Liver (tissue), 9 donors: ENCODE results near the gene ZMYND11. TPM values are rescaled to one million over a fixed set of nuclear protein-coding genes. Genes with fewer than 3 reads are reported as not detected.

Experiments
- DNase-seq: peaks from one replicate; pipeline ENCODE4 v3.0.0-alpha.2; 2017; ENCODE audit warnings: low spot score
- H3K27ac ChIP-seq, 2 donors: one replicate each; pipeline ENCODE4 v1.7.0; 2013; ENCODE audit warnings: inconsistent platforms in 2 of 2, low read length in 2 of 2, control low read depth in 1 of 2, low read depth in 1 of 2, mild to moderate bottlenecking in 1 of 2
- H3K27me3 ChIP-seq, 4 donors: one replicate each; pipeline versions ENCODE4 v1.6.1 to v1.7.0; 2013; ENCODE audit warnings: low read length in 3 of 4, inconsistent platforms in 1 of 4, mild to moderate bottlenecking in 1 of 4, moderate library complexity in 1 of 4; ENCODE audit not compliant: control insufficient read depth in 4 of 4, insufficient read depth in 4 of 4
- H3K36me3 ChIP-seq, 4 donors: one replicate each; pipeline versions ENCODE4 v1.6.1 to v1.7.0; 2013; ENCODE audit warnings: low read length in 3 of 4, mild to moderate bottlenecking in 3 of 4, low read depth in 1 of 4, moderate library complexity in 1 of 4; ENCODE audit not compliant: control insufficient read depth in 4 of 4, insufficient read depth in 3 of 4
- H3K4me1 ChIP-seq, 4 donors: one replicate each; pipeline versions ENCODE4 v1.6.1 to v1.7.0; 2013; ENCODE audit warnings: low read length in 3 of 4, mild to moderate bottlenecking in 3 of 4, moderate library complexity in 1 of 4; ENCODE audit not compliant: control insufficient read depth in 4 of 4, insufficient read depth in 4 of 4
- H3K4me3 ChIP-seq, 3 donors: one replicate each; pipeline versions ENCODE4 v1.6.1 to v1.7.0; 2013; ENCODE audit warnings: low read length in 3 of 3, control low read depth in 1 of 3, low read depth in 1 of 3, mild to moderate bottlenecking in 1 of 3
- H3K9ac ChIP-seq, 2 donors: one replicate each; pipeline ENCODE4 v1.7.0; 2013; ENCODE audit warnings: low read length in 2 of 2, mild to moderate bottlenecking in 2 of 2, moderate library complexity in 2 of 2, control low read depth in 1 of 2, low read depth in 1 of 2
- H3K9me3 ChIP-seq, 4 donors: one replicate each; pipeline versions ENCODE4 v1.6.1 to v1.7.0; 2013; ENCODE audit warnings: low read length in 3 of 4; ENCODE audit not compliant: control insufficient read depth in 4 of 4
- CTCF ChIP-seq: fragments of 150-350 bp; IDR thresholded peaks from 2 replicates; pipeline ENCODE4 v1.5.1; 2017; ENCODE audit warnings: improper control_type of control experiment, low read depth, low read length; ENCODE audit not compliant: missing input control
- EGR1 ChIP-seq, 2 donors: IDR thresholded peaks; 2 replicates each; pipeline ENCODE4 v1.6.1; 2016 to 2018; ENCODE audit warnings: antibody characterized with exemption in 2 of 2, low read depth in 2 of 2
- FOXA2 ChIP-seq: IDR thresholded peaks from 2 replicates; pipeline ENCODE4 v1.6.1; 2016; ENCODE audit warnings: antibody characterized with exemption
- GABPA ChIP-seq, 2 donors: IDR thresholded peaks in 1 of 2; conservative IDR thresholded peaks in 1 of 2; 2 replicates each; pipeline ENCODE4 v1.6.1; 2016; ENCODE audit warnings: antibody characterized with exemption in 2 of 2, mild to moderate bottlenecking in 1 of 2, moderate library complexity in 1 of 2
- HNF4A ChIP-seq, 2 donors: conservative IDR thresholded peaks; 2 replicates each; pipeline ENCODE4 v1.6.1; 2016; ENCODE audit warnings: antibody characterized with exemption in 2 of 2, mild to moderate bottlenecking in 2 of 2
- JUND ChIP-seq, 2 donors: IDR thresholded peaks; 2 replicates each; pipeline ENCODE4 v1.6.1; 2016; ENCODE audit warnings: antibody characterized with exemption in 2 of 2
- NR2F2 ChIP-seq: IDR thresholded peaks from 2 replicates; pipeline ENCODE4 v1.6.1; 2016; ENCODE audit warnings: antibody characterized with exemption
- RAD21 ChIP-seq, 2 donors: IDR thresholded peaks; 2 replicates each; pipeline ENCODE4 v1.6.1; 2016; ENCODE audit warnings: antibody characterized with exemption in 2 of 2, mild to moderate bottlenecking in 2 of 2
- TAF1 ChIP-seq: conservative IDR thresholded peaks from 2 replicates; pipeline ENCODE4 v1.6.1; 2016; ENCODE audit warnings: antibody characterized with exemption, mild to moderate bottlenecking
- WGBS: extraction: QIAGEN DNeasy Blood & Tissue Kit; methylation state at CpG from one replicate; pipeline ENCODE4 v1.1.7; 2013; 5-methylcytosine and 5-hydroxymethylcytosine counted together
- polyA plus RNA-seq, 2 donors: library from polyadenylated mRNA; stranded (reverse) in 1 of 2; unstranded in 1 of 2; fragments of 200-250 nt in 1 of 2; fragments of >200 nt in 1 of 2; fragmentation: Nextera tagmentation in 1 of 2; extraction: Ambion mirVana in 1 of 2; gene quantifications; one replicate each; pipeline versions ENCODE4 v1.2.1 to v1.2.3, GENCODE V29; 2013 to 2015
- total RNA-seq, 2 donors: library from RNA; depleted of rRNA; stranded (reverse); fragments of >200 nt; gene quantifications; one replicate each; pipeline ENCODE4 v1.2.3, GENCODE V29; 2014
- TF ChIP-seq, protein P1 (sequence below): IDR thresholded peaks from 2 replicates; pipeline ENCODE4 v1.6.1; 2016; ENCODE audit warnings: antibody characterized with exemption
- TF ChIP-seq, protein P2 (sequence below): IDR thresholded peaks from 2 replicates; pipeline ENCODE4 v1.6.1; 2016; ENCODE audit warnings: antibody characterized with exemption
- donor health status: healthy.
- donor health status: healthy.
- donor health status: healthy.
- donor health status: healthy.
- donor health status: healthy.

Gene ZMYND11
- total and polyA plus RNA-seq, 4 donors = 13.2 to 34.3 (median 16.9) TPM

GRCh38 chr10:178208-178607 is 43.0 kb downstream of the ZMYND11 start:
- Histone ChIP-seq H3K9me3 (no peaks in the 10 kb centered on the region), H3K4me1 (no peaks in the 10 kb centered on the region), H3K4me3 (no peak overlapping the region), H3K9ac (no peak overlapping the region), H3K27me3 (no peaks in the 10 kb centered on the region), H3K36me3 (peaks cover under 1 to 10% (median 8%) of the 10 kb centered on the region in 4 donors), H3K27ac (no peak overlapping the region)
- 43% methylated on average over 2 of the region's 2 CpGs for WGBS
- DNase-seq = no peak
- TF ChIP-seq RAD21 (IDR thresholded peaks at IDR 0.05) (peak; percentile 75), CTCF (peak; percentile 32), JUND (IDR thresholded peaks at IDR 0.05) (no peak)
- TF ChIP-seq, protein P1, sequence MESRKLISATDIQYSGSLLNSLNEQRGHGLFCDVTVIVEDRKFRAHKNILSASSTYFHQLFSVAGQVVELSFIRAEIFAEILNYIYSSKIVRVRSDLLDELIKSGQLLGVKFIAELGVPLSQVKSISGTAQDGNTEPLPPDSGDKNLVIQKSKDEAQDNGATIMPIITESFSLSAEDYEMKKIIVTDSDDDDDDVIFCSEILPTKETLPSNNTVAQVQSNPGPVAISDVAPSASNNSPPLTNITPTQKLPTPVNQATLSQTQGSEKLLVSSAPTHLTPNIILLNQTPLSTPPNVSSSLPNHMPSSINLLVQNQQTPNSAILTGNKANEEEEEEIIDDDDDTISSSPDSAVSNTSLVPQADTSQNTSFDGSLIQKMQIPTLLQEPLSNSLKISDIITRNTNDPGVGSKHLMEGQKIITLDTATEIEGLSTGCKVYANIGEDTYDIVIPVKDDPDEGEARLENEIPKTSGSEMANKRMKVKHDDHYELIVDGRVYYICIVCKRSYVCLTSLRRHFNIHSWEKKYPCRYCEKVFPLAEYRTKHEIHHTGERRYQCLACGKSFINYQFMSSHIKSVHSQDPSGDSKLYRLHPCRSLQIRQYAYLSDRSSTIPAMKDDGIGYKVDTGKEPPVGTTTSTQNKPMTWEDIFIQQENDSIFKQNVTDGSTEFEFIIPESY = no peak

GRCh38 chr10:178723-179122 is 43.5 kb downstream of the ZMYND11 start:
- Histone ChIP-seq H3K4me1 (no peaks in the 10 kb centered on the region), H3K27ac (no peak overlapping the region), H3K27me3 (no peaks in the 10 kb centered on the region), H3K9ac (no peak overlapping the region), H3K36me3 (peaks cover 2 to 12% (median 8%) of the 10 kb centered on the region in 4 donors), H3K9me3 (no peaks in the 10 kb centered on the region), H3K4me3 (no peak overlapping the region)
- no peak for TF ChIP-seq TAF1
- TF ChIP-seq CTCF = no peak
- TF ChIP-seq GABPA (IDR thresholded peaks at IDR 0.05 in 1 of 2, conservative IDR thresholded peaks at IDR 0.05 in 1 of 2) = no peak
- TF ChIP-seq NR2F2 = no peak
- no peak for TF ChIP-seq HNF4A (conservative IDR thresholded peaks at IDR 0.05)
- TF ChIP-seq EGR1 (IDR thresholded peaks at IDR 0.05; ENCODE audit: low read depth in 2 of 2) = no peak
- TF ChIP-seq RAD21 (IDR thresholded peaks at IDR 0.05) = no peak
- no peak for TF ChIP-seq FOXA2
- TF ChIP-seq, protein P2, sequence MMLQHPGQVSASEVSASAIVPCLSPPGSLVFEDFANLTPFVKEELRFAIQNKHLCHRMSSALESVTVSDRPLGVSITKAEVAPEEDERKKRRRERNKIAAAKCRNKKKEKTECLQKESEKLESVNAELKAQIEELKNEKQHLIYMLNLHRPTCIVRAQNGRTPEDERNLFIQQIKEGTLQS = no peak
- no peak for TF ChIP-seq JUND (IDR thresholded peaks at IDR 0.05)
- DNase-seq = no peak
